HG03460 (cell line): Measurements from ENCODE around the gene C10orf71.

Experiments used
- ATAC-seq: cut with Tn5 transposase; IDR thresholded peaks from one replicate; pipeline ENCODE4 v1.9.1; 2021; ENCODE audit not compliant: unreplicated experiment

Gene C10orf71

DNA sequence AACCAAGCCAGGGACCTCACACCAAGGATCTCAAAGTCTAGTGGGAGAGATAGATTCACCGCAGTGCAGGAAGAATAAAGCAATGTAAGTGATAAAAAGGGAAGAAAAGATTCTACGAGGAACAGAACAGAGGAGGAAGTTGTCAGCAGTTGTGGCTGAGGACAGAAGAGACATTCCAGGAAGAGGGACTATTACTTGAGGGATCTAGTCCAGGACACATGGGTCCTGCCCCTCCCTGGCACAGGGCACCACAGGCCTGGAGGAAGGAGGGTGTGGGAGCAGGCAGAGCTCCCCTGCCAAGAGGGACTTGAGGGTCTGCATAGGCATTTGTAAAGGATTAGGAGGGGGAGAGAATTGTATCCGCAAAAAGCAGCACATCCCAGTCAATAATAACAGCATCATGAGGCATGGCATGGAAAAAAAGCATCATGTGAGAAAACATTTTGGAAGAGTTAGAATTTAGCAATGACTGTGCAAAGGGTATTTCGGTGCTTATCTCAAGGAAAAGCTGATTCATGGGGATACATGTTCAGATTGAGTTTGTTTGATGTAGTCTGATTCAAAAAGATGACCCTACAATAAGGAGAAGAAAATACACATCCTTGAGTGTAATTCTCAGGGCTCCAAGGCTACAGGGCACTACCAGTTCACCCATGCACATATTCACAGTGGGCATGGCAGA is 12.7 kb downstream of the C10orf71 start:
- ATAC-seq: no peak

- no peak for ATAC-seq
These were observed 13.4 kb downstream of the C10orf71 start for GRCh38 chr10:49312246-49312869.

- ATAC-seq: no peak
These were observed 14.6 kb downstream of the C10orf71 start for GRCh38 chr10:49313501-49314070.

- no peak for ATAC-seq
These were observed 15.8 kb downstream of the C10orf71 start for GRCh38 chr10:49314806-49315205.

GRCh38 chr10:49318028-49318427 is 19.1 kb downstream of the C10orf71 start:
- ATAC-seq: no peak

DNA sequence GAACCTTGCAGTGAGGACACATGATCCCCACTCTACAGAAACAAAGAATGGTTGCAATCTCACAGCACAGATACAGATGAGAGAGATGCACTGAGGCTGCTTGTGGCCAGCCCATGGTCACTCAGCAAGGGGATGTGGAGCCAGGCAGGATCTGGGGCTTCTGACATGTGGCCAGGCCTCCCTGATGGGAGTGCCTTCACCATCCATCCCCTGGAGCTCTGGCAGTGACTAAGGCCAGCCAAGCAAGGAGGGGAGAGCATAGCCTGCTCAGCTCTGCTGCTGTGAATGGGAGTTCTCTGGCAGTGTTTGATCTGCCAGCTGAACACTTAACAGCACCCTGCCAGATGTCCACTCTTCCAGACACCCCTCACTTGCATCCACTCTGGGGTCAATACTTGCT is 19.8 kb downstream of the C10orf71 start:
- ATAC-seq: no peak

- ATAC-seq: no peak
These were observed 20.2 kb downstream of the C10orf71 start for GRCh38 chr10:49319206-49319605.

GRCh38 chr10:49320191-49320590 is 21.2 kb downstream of the C10orf71 start:
- no peak for ATAC-seq

DNA sequence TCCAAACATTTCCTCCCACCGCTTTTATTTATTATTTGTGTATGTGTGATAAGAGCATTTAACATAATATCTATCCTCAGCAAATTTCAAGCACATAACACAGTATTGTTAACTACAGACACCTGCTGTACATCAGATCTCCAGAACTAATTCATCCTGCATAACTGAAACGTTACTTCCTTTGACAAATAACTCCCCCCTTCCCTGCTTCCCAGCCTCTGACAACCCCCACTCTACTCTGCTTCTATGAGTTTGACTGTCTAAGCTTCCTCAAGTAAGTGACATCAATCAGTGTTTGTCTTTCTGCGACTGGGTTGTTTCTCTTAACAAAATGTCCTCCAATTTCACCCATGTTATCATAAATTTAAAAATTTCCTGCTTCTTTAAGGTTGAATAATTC is 22.1 kb downstream of the C10orf71 start:
- no peak for ATAC-seq

- no peak for ATAC-seq
These were observed 23.6 kb downstream of the C10orf71 start for GRCh38 chr10:49322371-49323170.

GRCh38 chr10:49323171-49323895 is 24.4 kb downstream of the C10orf71 start:
- no peak for ATAC-seq

DNA sequence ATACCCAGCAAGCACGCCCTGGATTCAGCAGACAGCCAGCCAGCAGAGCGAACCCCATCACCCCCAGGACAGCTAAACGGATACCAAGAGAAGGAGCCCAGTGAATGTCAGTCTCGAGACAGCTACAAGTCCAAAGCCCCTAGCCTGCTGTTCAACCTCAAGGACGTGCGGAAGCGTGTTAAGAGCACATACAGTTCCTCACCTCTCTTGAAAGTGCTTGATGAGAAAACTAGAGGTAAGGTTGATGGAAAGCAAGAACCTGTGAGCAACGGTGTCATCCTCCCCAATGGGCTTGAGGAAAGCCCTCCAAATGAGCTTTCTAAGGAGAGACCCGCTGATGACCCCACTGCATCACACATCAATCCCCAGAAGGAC is 24.9 kb downstream of the C10orf71 start:
- no peak for ATAC-seq

- no peak for ATAC-seq
These were observed 25.7 kb downstream of the C10orf71 start for GRCh38 chr10:49324711-49325110.

GRCh38 chr10:49325131-49325915 is 26.4 kb downstream of the C10orf71 start:
- ATAC-seq: no peak

DNA sequence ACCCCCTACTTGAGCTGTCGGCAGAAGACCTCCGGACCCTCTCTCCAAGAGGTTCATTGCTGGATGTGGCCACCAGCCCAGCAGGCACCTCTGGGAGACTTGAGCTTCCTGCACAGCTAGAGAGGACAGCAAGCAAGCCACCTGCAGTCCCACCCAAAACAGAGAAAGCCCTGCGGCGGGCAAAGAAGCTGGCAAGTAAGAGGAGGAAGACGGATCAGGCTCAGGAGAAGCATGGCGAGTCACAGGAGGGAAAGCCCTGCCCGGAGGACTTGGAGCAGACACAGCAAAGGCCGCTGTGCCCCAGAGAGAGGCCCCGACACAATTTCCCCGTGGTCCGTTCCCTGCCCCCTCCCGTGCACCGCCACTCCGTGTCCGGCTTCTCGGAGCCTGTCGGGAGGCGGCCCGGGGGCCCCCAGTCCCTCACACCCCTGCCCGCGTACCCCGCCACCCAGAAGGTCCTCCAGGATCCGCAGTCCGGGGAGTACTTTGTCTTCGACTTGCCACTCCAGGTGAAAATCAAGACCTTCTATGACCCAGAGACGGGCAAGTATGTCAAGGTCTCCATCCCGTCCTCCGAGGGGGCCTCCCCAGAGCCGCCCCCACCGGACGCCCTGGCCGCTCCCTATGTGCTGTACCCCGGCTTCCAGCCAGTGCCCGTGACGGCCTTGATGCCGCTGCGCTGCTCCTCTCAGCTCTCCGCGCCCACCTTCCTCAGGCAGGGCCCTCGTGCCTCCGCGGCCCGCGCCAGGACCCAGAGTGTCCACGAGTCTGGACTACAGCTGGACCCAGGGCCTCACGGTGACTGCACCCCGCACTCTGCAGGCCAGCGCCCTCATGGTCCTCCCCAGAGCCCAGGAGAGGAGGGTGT is 27.2 kb downstream of the C10orf71 start:
- no peak for ATAC-seq

GRCh38 chr10:49327036-49327813 is 28.3 kb downstream of the C10orf71 start:
- ATAC-seq: no peak

- no peak for ATAC-seq
These were observed 29.6 kb downstream of the C10orf71 start for GRCh38 chr10:49328401-49329145.

DNA sequence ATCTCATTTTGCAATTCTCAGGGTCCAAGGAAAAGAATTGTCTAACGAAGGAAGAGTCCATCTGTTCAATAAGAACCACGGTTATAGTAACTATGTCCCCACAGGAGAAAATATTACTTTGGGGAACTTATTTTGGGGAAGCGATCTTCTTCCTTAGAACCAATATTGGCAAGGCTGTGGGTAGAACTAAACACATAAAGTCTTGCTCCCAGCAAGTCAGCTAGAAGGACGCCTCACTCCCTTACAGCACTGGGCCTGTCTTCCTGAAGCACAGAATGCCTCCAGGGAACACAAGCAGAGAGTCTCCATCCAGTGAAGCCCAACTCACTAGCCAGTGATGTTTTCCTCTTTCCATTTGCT is 30.2 kb downstream of the C10orf71 start:
- ATAC-seq: no peak
